ENCODE measurements around the gene KLF3. TPM values are rescaled to one million over a fixed set of nuclear protein-coding genes. Genes with fewer than 3 reads are reported as not detected.
"Not testable (repeated sequence)": the region's sequence is repeated elsewhere in the genome, so short reads cannot be mapped to it uniquely, and the experiment has no call there.

KLF3 gene
- total and polyA plus RNA-seq, 9 of the 15 experiments (the other 6 are each of a cell fraction or from before 2014, with no cell fraction given): 9.9 to 47.2 (median 18.1) TPM

DNA sequence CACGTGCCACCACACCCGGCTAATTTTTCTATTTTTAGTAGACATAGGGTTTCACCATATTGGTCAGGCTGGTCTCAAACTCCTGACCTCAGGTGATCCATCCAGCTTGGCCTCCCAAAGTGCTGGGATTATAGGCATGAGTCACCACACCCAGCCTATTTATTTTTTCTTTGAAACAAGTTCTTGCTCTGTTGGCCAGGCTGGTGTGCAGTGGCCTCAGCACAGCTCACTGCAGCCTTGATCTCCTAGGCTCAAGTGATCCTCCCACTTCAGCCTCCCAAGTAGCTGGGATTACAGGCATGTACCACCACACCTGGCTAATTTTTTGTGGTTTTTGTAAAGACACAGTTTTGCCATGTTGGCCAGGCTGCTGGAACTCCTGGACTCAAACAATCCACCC, 41.7 kb upstream of the KLF3 start:
- not testable (repeated sequence) for FAIRE-seq
- intact Hi-C loops (cut with micrococcal nuclease): loop anchor here (5.0 kb wide), 1 partner anchor 100 kb away; no protein-coding TSS in a partner anchor
- WGBS (ENCODE audit: insufficient coverage, low coverage, missing lambda C conversion rate): 35% methylated on average over 2 of the region's 2 CpGs

More for the DNA sequence above, 41.7 kb upstream of the KLF3 start:
- POLR2A ChIA-PET: interaction anchor here (0.6 to 1.2 kb wide), 3 partner anchors 20 to 565 kb away, joined by 3 read pairs; no protein-coding TSS in a partner anchor
- BruUV-seq (replicated peaks); H3K9me3 ChIP-seq (replicated peaks; ENCODE audit: control insufficient read depth, insufficient read depth, low read depth, low read length); H3K9ac ChIP-seq (ENCODE audit: insufficient read depth in 1 of 2, low read depth in 2 of 2, low read length in 2 of 2); H3K4me2 ChIP-seq (ENCODE audit: insufficient read depth, low read length); H3K4me3 ChIP-seq; H2AFZ ChIP-seq (ENCODE audit: low read depth, low read length); H3K9me1 ChIP-seq (ENCODE audit: control insufficient read depth, insufficient read depth, low read length); H3K27ac ChIP-seq (ENCODE audit: extremely low read depth, low read depth, low read length); in situ Hi-C loops (cut with MboI); ATAC-seq; DNase-seq (ENCODE audit: extremely low read depth in 1 of 4, low spot score in 3 of 4); CTCF ChIA-PET (ENCODE audit: low intra/inter-chr PET ratio); H3K27me3 ChIP-seq (ENCODE audit: control insufficient read depth in 2 of 2, insufficient read depth in 2 of 2, low read length in 2 of 2); H4K20me1 ChIP-seq (replicated peaks; ENCODE audit: control insufficient read depth, insufficient read depth, low read length); H3K79me2 ChIP-seq (ENCODE audit: control insufficient read depth, insufficient read depth, low read length); H3K36me3 ChIP-seq (ENCODE audit: control insufficient read depth, insufficient read depth, low read length); TF ChIP-seq ATF3 (CRISPR knock-in tag; conservative IDR thresholded peaks at IDR 0.05); JUND (tag; IDR thresholded peaks at IDR 0.05; ENCODE audit: borderline replicate concordance, low read depth, low read length): not testable (repeated sequence)
- peaks cover 19 to 28% of the 10 kb centered on the region in 2 experiments for H3K4me1 ChIP-seq (replicated peaks in 1 of 2; ENCODE audit: control insufficient read depth in 2 of 2, insufficient read depth in 2 of 2, low read length in 2 of 2)
- TF ChIP-seq ARID1B (IDR thresholded peaks at IDR 0.05) (peak; percentile 11; the same call in 1 of the 2 replicates), CTBP1 (IDR thresholded peaks at IDR 0.05; ENCODE audit: borderline replicate concordance) (0 out of 2 replicates have a peak, but pooled peaks have one; percentile 27), DMBX1 (CRISPR knock-in tag; IDR thresholded peaks at IDR 0.05; ENCODE audit: borderline replicate concordance) (0 out of 2 replicates have a peak, but pooled peaks have one; percentile 27), ATF3 (IDR thresholded peaks at IDR 0.05) (peak; percentile 74), JUND (IDR thresholded peaks at IDR 0.05; ENCODE audit: borderline replicate concordance, low read depth, low read length) (peak; percentile 10; the same call in 1 of the 2 replicates), FOSL1 (tag; conservative IDR thresholded peaks at IDR 0.05) (peak; percentile 47; the same call in 1 of the 2 replicates)

All from K562 (cell line).